ENCODE data around the gene SLC25A24.

SLC25A24 gene

GRCh38 chr1:108097018-108097417, 103.1 kb downstream of the SLC25A24 start:
- H3K4me2 ChIP-seq (ENCODE audit: low read depth, low read length, poor library complexity, severe bottlenecking) = no peak overlapping the region
- no peak overlapping the region for H2AFZ ChIP-seq (ENCODE audit: low read depth, low read length, severe bottlenecking)
- no peak overlapping the region for H3K4me3 ChIP-seq (ENCODE audit: insufficient read depth, low read length, poor library complexity, severe bottlenecking)
- TF ChIP-seq CTCF (IDR thresholded peaks at IDR 0.05; ENCODE audit: insufficient read depth, low read length, poor library complexity, severe bottlenecking) = no peak
- no peak for TF ChIP-seq EZH2phosphoT487 (conservative IDR thresholded peaks at IDR 0.05; ENCODE audit: low read length)
- no peaks in the 10 kb centered on the region for H3K27me3 ChIP-seq (ENCODE audit: low read length)
- no peaks in the 10 kb centered on the region for H4K20me1 ChIP-seq (ENCODE audit: low read depth, low read length)
- no peaks in the 10 kb centered on the region for H3K9me3 ChIP-seq (ENCODE audit: insufficient read depth, low read length)
- H3K9ac ChIP-seq (ENCODE audit: low read length) = no peak overlapping the region
- H3K9me2 ChIP-seq (replicated peaks; ENCODE audit: insufficient read depth, low read length) = no peaks in the 10 kb centered on the region
- no peaks in the 10 kb centered on the region for H3F3A ChIP-seq (ENCODE audit: insufficient read depth)
- H3K27ac ChIP-seq (ENCODE audit: low read depth, low read length) = no peak overlapping the region
- H3K36me3 ChIP-seq (ENCODE audit: low read length) = no peaks in the 10 kb centered on the region
- H3K79me2 ChIP-seq (ENCODE audit: insufficient read depth, low read length) = no peaks in the 10 kb centered on the region

DNA sequence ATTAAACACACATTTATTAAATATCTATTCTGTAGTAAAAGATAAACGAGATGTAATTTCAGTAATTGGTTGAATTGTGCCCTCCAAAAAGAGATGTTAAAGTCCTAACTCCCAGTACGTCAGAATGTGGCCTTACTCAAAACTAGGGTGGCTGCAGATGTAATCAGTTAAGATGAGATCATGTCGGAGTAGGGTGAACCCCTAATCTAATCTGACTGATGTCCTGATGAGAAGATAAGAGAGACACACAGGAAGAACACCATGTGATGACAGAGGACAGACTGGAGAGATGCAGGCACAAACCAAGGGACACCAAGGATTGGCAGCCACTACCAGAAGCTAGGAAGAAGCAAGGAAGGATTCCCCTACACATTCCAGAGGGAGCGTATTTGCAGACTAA, 104.1 kb downstream of the SLC25A24 start:
- Histone ChIP-seq H3K9me2 (replicated peaks; ENCODE audit: insufficient read depth, low read length) (no peaks in the 10 kb centered on the region), H3K9me3 (ENCODE audit: insufficient read depth, low read length) (no peaks in the 10 kb centered on the region)

DNA sequence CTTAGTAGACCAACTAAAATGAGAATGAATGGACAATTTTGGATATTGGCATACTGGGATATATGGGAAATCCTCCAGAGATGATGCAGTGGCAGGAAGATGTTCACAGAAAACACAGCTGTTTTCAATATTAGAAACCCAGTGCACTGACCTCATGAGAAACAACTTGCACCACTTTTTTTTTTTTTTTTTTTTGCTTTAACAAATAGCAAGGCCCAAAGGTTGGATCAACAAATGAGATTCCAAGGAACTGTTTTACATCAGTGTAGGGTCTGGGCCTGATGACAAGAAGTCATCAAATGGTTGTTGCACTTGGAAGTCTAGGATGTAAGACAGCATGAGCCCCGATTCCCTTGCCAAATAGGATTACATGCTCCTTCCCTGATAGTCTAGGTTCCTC, 110.7 kb downstream of the SLC25A24 start:
- TF ChIP-seq CTCF (IDR thresholded peaks at IDR 0.05; ENCODE audit: insufficient read depth, low read length, poor library complexity, severe bottlenecking) = no peak
- TF ChIP-seq EZH2phosphoT487 (conservative IDR thresholded peaks at IDR 0.05; ENCODE audit: low read length) = no peak
- H3K9me2 ChIP-seq (replicated peaks; ENCODE audit: insufficient read depth, low read length) = no peaks in the 10 kb centered on the region

More for the DNA sequence above, 104.1 kb downstream of the SLC25A24 start:
- no peak overlapping the region for H3K4me3 ChIP-seq (ENCODE audit: insufficient read depth, low read length, poor library complexity, severe bottlenecking)
- H3K27me3 ChIP-seq (ENCODE audit: low read length) = no peaks in the 10 kb centered on the region
- H2AFZ ChIP-seq (ENCODE audit: low read depth, low read length, severe bottlenecking) = no peak overlapping the region
- H3K36me3 ChIP-seq (ENCODE audit: low read length) = no peaks in the 10 kb centered on the region
- no peaks in the 10 kb centered on the region for H3K79me2 ChIP-seq (ENCODE audit: insufficient read depth, low read length)
- no peaks in the 10 kb centered on the region for H3F3A ChIP-seq (ENCODE audit: insufficient read depth)
- TF ChIP-seq CTCF (IDR thresholded peaks at IDR 0.05; ENCODE audit: insufficient read depth, low read length, poor library complexity, severe bottlenecking) (no peak), EZH2phosphoT487 (conservative IDR thresholded peaks at IDR 0.05; ENCODE audit: low read length) (no peak)
- H3K9ac ChIP-seq (ENCODE audit: low read length) = no peak overlapping the region
- H4K20me1 ChIP-seq (ENCODE audit: low read depth, low read length) = no peaks in the 10 kb centered on the region
- H3K27ac ChIP-seq (ENCODE audit: low read depth, low read length) = no peak overlapping the region
- no peak overlapping the region for H3K4me2 ChIP-seq (ENCODE audit: low read depth, low read length, poor library complexity, severe bottlenecking)

More for the DNA sequence above, 110.7 kb downstream of the SLC25A24 start:
- Histone ChIP-seq H3K27me3 (ENCODE audit: low read length) (no peaks in the 10 kb centered on the region), H3K27ac (ENCODE audit: low read depth, low read length) (no peak overlapping the region), H3K4me3 (ENCODE audit: insufficient read depth, low read length, poor library complexity, severe bottlenecking) (no peak overlapping the region), H4K20me1 (ENCODE audit: low read depth, low read length) (no peaks in the 10 kb centered on the region), H3K9ac (ENCODE audit: low read length) (no peak overlapping the region), H3F3A (ENCODE audit: insufficient read depth) (no peaks in the 10 kb centered on the region), H2AFZ (ENCODE audit: low read depth, low read length, severe bottlenecking) (no peak overlapping the region), H3K36me3 (ENCODE audit: low read length) (no peaks in the 10 kb centered on the region), H3K9me3 (ENCODE audit: insufficient read depth, low read length) (no peaks in the 10 kb centered on the region), H3K4me2 (ENCODE audit: low read depth, low read length, poor library complexity, severe bottlenecking) (no peak overlapping the region), H3K79me2 (ENCODE audit: insufficient read depth, low read length) (no peaks in the 10 kb centered on the region)

Data from SU-DHL-6 (cell line).